ENCODE data around the gene NEDD4. TPM values are rescaled to one million over a fixed set of nuclear protein-coding genes. Genes with fewer than 3 reads are reported as not detected.

The NEDD4 gene
- 33.9 TPM for total RNA-seq (ENCODE audit: unreplicated experiment)
- long read RNA-seq, partial matches to known transcripts = 2 of 3 reads
- long read RNA-seq, other reads (novel, unspliced or antisense) = 0 of 3 reads

DNA sequence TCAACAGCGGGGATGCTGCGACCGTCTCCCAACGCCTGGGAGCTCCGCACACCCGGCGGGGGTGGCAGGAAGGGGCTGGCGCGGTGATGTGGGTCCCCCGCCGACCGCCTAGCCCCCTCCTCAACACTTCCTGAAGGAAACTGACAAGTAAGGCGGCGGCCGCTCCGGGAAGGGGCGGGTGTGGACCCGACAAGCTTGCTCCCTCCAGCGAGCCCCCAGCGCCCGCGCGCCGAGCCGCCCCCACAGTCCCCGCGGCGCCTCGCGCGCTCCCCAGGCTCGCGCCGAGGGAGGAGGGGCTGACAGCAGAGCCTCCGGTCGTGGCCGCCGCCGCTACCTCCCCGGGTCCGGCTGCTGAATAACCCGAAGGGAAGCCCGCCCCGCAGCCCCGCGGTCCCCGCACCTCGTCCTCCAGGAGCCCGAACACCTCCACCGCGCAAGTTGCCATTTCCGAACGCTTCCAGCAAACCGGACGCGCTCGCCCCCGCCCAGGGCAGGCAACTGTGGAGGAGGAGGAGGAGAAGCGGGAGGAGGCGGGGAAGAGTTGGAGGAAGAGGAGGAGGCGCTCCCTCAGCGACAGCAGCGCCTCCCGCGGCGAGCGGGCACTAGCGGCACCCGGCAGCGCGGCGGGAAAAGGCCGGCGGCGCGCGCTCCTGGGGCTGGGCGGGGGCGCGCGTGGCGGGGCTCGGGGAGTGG is at the start of gene NEDD4:
Gene NEDD4 (minus strand): TSS at position 502 of the 693 bp plus-strand sequence. CDS start 57 bp downstream, at position 445.
- Mint-ChIP-seq H3K4me1 (ENCODE audit: unreplicated experiment) (peaks cover 28% of the 10 kb centered on the region), H3K4me3 (ENCODE audit: unreplicated experiment) (peak within 1 kb of the TSS; percentile 98), H3K27me3 (ENCODE audit: unreplicated experiment) (peaks cover 5% of the 10 kb centered on the region), H3K27ac (ENCODE audit: unreplicated experiment) (peak within 1 kb of the TSS; percentile 80), H3K36me3 (ENCODE audit: low read depth, unreplicated experiment) (peaks cover 8% of the 10 kb centered on the region), H3K9me3 (ENCODE audit: unreplicated experiment) (no peaks in the 10 kb centered on the region)
- DNase-seq (ENCODE audit: low spot score) = peak; percentile 80
- TF ChIP-seq, protein P1, sequence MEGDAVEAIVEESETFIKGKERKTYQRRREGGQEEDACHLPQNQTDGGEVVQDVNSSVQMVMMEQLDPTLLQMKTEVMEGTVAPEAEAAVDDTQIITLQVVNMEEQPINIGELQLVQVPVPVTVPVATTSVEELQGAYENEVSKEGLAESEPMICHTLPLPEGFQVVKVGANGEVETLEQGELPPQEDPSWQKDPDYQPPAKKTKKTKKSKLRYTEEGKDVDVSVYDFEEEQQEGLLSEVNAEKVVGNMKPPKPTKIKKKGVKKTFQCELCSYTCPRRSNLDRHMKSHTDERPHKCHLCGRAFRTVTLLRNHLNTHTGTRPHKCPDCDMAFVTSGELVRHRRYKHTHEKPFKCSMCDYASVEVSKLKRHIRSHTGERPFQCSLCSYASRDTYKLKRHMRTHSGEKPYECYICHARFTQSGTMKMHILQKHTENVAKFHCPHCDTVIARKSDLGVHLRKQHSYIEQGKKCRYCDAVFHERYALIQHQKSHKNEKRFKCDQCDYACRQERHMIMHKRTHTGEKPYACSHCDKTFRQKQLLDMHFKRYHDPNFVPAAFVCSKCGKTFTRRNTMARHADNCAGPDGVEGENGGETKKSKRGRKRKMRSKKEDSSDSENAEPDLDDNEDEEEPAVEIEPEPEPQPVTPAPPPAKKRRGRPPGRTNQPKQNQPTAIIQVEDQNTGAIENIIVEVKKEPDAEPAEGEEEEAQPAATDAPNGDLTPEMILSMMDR (IDR thresholded peaks at IDR 0.05; ENCODE audit: unreplicated experiment) = peak; percentile 25

DNA sequence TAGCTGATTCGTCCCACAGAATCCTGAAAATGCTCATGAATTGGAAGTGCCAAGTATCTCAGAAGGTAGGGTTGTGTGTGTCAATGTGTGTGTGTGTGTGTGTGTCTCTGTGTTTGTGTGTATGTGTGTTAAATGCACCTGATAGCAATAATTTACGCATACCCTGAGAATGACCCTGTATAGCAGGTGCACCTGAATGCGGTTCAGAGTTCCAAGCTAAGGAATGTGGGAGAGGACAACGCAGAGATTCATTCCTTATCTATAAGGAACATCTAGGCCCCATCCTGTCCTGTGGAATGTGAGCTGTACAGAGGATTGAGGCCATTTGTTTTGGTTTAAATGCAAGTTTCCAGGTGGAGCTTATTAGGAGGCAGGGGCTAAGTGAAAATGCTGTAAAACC is 49.1 kb upstream of the NEDD4 start:
- Mint-ChIP-seq H3K9me3 (ENCODE audit: unreplicated experiment) (no peaks in the 10 kb centered on the region), H3K27me3 (ENCODE audit: unreplicated experiment) (peaks cover 4% of the 10 kb centered on the region), H3K27ac (ENCODE audit: unreplicated experiment) (no peak overlapping the region), H3K36me3 (ENCODE audit: low read depth, unreplicated experiment) (no peaks in the 10 kb centered on the region), H3K4me3 (ENCODE audit: unreplicated experiment) (no peak overlapping the region), H3K4me1 (ENCODE audit: unreplicated experiment) (peaks cover 10% of the 10 kb centered on the region)
- no peak for DNase-seq (ENCODE audit: low spot score)
- TF ChIP-seq, protein P1 (IDR thresholded peaks at IDR 0.05; ENCODE audit: unreplicated experiment) = no peak

- H3K4me3 Mint-ChIP-seq (ENCODE audit: unreplicated experiment) = no peak overlapping the region
- no peak overlapping the region for H3K27ac Mint-ChIP-seq (ENCODE audit: unreplicated experiment)
- no peaks in the 10 kb centered on the region for H3K36me3 Mint-ChIP-seq (ENCODE audit: low read depth, unreplicated experiment)
- DNase-seq (ENCODE audit: low spot score) = no peak
- peaks cover 10% of the 10 kb centered on the region for H3K4me1 Mint-ChIP-seq (ENCODE audit: unreplicated experiment)
- H3K27me3 Mint-ChIP-seq (ENCODE audit: unreplicated experiment) = peaks cover 3% of the 10 kb centered on the region
- H3K9me3 Mint-ChIP-seq (ENCODE audit: unreplicated experiment) = no peaks in the 10 kb centered on the region
- TF ChIP-seq, protein P1 (IDR thresholded peaks at IDR 0.05; ENCODE audit: unreplicated experiment) = no peak
Observed at GRCh38 chr15:56042031-56042430, 48.6 kb upstream of the NEDD4 start.

DNA sequence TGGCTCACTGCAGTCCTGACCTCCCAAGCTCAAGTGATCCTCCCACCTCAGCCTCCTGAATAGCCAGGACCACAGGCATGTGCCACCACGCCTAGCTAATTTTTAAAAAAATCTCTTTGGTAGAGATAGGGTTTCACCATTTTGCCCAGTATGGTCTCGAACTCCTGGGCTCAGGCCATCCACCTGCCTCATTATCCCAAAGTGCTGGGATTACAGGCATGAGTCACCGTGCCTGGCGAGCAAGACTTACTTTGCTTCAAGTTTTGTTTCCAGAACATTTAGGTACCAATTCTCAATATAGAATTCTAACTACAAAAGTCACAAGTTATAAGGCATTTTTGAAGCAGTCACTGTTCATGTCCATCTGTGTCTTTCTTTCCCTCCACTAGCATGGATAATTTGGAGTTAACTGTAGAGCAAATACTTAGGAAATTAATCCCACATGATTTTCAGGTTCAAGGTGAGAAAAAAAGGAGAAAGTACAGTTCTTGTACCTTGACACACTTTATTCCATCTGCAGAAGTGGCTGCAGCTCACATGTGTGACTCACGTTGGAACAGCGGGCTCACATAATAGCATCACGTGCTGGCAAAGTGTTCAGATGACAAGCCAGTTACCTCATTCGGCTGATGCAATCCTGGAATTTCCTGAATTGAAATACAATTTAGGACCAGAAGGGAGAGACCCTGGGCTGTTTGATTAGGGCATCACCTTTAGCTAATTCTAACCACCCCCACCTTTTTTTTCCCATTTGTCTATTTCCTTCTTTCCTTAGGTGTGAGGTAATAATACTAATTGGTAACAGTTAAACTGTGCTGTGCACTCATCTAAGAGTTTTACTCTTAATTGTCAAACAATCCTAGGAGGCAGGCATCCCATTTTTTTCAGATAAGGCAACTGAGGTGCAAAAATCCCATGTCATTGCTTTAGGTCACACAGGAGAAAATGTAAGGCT is 46.9 kb upstream of the NEDD4 start:
- TF ChIP-seq, protein P1 (IDR thresholded peaks at IDR 0.05; ENCODE audit: unreplicated experiment) = no peak

More for the DNA sequence above, 46.9 kb upstream of the NEDD4 start:
- Mint-ChIP-seq H3K9me3 (ENCODE audit: unreplicated experiment) (no peaks in the 10 kb centered on the region), H3K27ac (ENCODE audit: unreplicated experiment) (no peak overlapping the region), H3K4me1 (ENCODE audit: unreplicated experiment) (peaks cover 10% of the 10 kb centered on the region), H3K36me3 (ENCODE audit: low read depth, unreplicated experiment) (no peaks in the 10 kb centered on the region), H3K27me3 (ENCODE audit: unreplicated experiment) (peaks cover 5% of the 10 kb centered on the region), H3K4me3 (ENCODE audit: unreplicated experiment) (no peak overlapping the region)
- no peak for DNase-seq (ENCODE audit: low spot score)

All from endothelial cell (in vitro differentiated cells).